ENCODE results near the gene CFAP65.

The CFAP65 gene

GRCh38 chr2:218954541-218955300 lies 86.6 kb downstream of the CFAP65 start:
- H3K4me3 ChIP-seq (replicated peaks; ENCODE audit: low read depth, low read length) = no peak overlapping the region
- TF ChIP-seq CTCF (IDR thresholded peaks at IDR 0.05; ENCODE audit: low read length, missing control alignments) = no peak
- DNase-seq (ENCODE audit: low read depth) = no peak

- TF ChIP-seq CTCF (IDR thresholded peaks at IDR 0.05; ENCODE audit: low read length, missing control alignments) = no peak
- DNase-seq (ENCODE audit: low read depth) = no peak
- no peak overlapping the region for H3K4me3 ChIP-seq (replicated peaks; ENCODE audit: low read depth, low read length)
Observed at GRCh38 chr2:218953366-218953954, 87.9 kb downstream of the CFAP65 start.

Measured in fibroblast of pulmonary artery (primary cell).